Measurements from ENCODE around the gene BLTP3A. TPM values are rescaled to one million over a fixed set of nuclear protein-coding genes. Genes with fewer than 3 reads are reported as not detected.
"Not testable (repeated sequence)": the region's sequence is repeated elsewhere in the genome, so short reads cannot be mapped to it uniquely, and the experiment has no call there.

BLTP3A gene
- total RNA-seq, 4 donors from 2014 or later: 9.8 to 16.8 (median 13.4) TPM

GRCh38 chr6:34795836-34796425 is 4.0 kb downstream of the BLTP3A start:
- TF ChIP-seq POLR2A (IDR thresholded peaks at IDR 0.05) (no peak), EP300 (IDR thresholded peaks at IDR 0.05) (no peak)
- TF ChIP-seq, protein P1, sequence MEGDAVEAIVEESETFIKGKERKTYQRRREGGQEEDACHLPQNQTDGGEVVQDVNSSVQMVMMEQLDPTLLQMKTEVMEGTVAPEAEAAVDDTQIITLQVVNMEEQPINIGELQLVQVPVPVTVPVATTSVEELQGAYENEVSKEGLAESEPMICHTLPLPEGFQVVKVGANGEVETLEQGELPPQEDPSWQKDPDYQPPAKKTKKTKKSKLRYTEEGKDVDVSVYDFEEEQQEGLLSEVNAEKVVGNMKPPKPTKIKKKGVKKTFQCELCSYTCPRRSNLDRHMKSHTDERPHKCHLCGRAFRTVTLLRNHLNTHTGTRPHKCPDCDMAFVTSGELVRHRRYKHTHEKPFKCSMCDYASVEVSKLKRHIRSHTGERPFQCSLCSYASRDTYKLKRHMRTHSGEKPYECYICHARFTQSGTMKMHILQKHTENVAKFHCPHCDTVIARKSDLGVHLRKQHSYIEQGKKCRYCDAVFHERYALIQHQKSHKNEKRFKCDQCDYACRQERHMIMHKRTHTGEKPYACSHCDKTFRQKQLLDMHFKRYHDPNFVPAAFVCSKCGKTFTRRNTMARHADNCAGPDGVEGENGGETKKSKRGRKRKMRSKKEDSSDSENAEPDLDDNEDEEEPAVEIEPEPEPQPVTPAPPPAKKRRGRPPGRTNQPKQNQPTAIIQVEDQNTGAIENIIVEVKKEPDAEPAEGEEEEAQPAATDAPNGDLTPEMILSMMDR (IDR thresholded peaks at IDR 0.05): no peak
- no peak overlapping the region for H3K4me3 ChIP-seq
- H3K4me1 ChIP-seq: peaks cover 0 to 30% (median 6%) of the 10 kb centered on the region in 4 donors
- WGBS, 2 donors: 55 to 62% methylated on average over 2 of the region's 2 CpGs
- H3K36me3 ChIP-seq: no peaks in the 10 kb centered on the region
- no peaks in the 10 kb centered on the region for H3K27me3 ChIP-seq
- no peak for DNase-seq (ENCODE audit: low spot score in 2 of 2)
- H3K9me3 ChIP-seq: no peaks in the 10 kb centered on the region
- no peak overlapping the region for H3K27ac ChIP-seq

DNA sequence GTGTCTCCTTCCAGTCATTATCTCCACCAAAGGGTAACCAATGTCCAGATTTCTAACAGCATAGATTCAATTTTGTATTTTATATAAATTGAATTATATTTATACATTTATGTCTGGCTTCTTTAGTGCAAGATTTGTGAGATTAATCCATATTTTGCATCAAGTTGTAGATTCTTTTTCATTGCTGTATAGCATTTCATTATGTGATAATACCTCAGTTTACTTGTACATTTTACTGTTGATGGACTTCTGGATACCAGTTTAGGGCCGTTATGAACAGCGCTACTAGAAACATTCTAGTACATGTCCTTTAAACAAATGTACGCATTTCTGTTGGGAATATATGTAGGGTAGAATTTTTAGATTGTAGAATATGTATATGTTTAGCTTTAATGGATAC is 6.2 kb downstream of the BLTP3A start:
- Histone ChIP-seq H3K9me3 (no peaks in the 10 kb centered on the region), H3K27ac (no peak overlapping the region), H3K4me1 (peaks cover 0 to 31% (median 7%) of the 10 kb centered on the region in 4 donors), H3K4me3 (no peak overlapping the region), H3K36me3 (no peaks in the 10 kb centered on the region), H3K27me3 (no peaks in the 10 kb centered on the region)
- TF ChIP-seq EP300 (IDR thresholded peaks at IDR 0.05): no peak
- no peak for TF ChIP-seq POLR2A (IDR thresholded peaks at IDR 0.05)
- TF ChIP-seq, protein P1 (IDR thresholded peaks at IDR 0.05): no peak
- DNase-seq (ENCODE audit: low spot score in 2 of 2): no peak
- 95 to 97% methylated on average over 3 of the region's 3 CpGs for WGBS, 2 donors

- Histone ChIP-seq H3K27me3 (no peaks in the 10 kb centered on the region), H3K27ac (no peak overlapping the region), H3K4me3 (no peak overlapping the region), H3K4me1 (peaks cover 0 to 22% (median 3%) of the 10 kb centered on the region in 4 donors), H3K36me3 (no peaks in the 10 kb centered on the region), H3K9me3 (no peaks in the 10 kb centered on the region)
- no peak for TF ChIP-seq POLR2A (IDR thresholded peaks at IDR 0.05)
- no peak for TF ChIP-seq EP300 (IDR thresholded peaks at IDR 0.05)
- TF ChIP-seq, protein P1 (IDR thresholded peaks at IDR 0.05): no peak
- WGBS, 2 donors: 84 to 91% methylated on average over 3 of the region's 3 CpGs
- DNase-seq (ENCODE audit: low spot score in 2 of 2): no peak
Measured at GRCh38 chr6:34799547-34799946, 7.7 kb downstream of the BLTP3A start.

GRCh38 chr6:34804543-34804942 is 12.7 kb downstream of the BLTP3A start:
- no peaks in the 10 kb centered on the region for H3K36me3 ChIP-seq
- peaks cover 0 to 16% (median 3%) of the 10 kb centered on the region in 4 donors for H3K4me1 ChIP-seq
- DNase-seq (ENCODE audit: low spot score in 2 of 2): no peak
- H3K27me3 ChIP-seq: no peaks in the 10 kb centered on the region
- H3K27ac ChIP-seq: no peak overlapping the region
- H3K9me3 ChIP-seq: no peaks in the 10 kb centered on the region
- TF ChIP-seq EP300 (IDR thresholded peaks at IDR 0.05): no peak
- H3K4me3 ChIP-seq: no peak overlapping the region

- not testable (repeated sequence) for H3K27ac ChIP-seq; DNase-seq (ENCODE audit: low spot score in 2 of 2)
- WGBS, 2 donors: 94 to 97% methylated on average over 6 of the region's 6 CpGs
Measured at GRCh38 chr6:34805074-34805473, 13.2 kb downstream of the BLTP3A start.

DNA sequence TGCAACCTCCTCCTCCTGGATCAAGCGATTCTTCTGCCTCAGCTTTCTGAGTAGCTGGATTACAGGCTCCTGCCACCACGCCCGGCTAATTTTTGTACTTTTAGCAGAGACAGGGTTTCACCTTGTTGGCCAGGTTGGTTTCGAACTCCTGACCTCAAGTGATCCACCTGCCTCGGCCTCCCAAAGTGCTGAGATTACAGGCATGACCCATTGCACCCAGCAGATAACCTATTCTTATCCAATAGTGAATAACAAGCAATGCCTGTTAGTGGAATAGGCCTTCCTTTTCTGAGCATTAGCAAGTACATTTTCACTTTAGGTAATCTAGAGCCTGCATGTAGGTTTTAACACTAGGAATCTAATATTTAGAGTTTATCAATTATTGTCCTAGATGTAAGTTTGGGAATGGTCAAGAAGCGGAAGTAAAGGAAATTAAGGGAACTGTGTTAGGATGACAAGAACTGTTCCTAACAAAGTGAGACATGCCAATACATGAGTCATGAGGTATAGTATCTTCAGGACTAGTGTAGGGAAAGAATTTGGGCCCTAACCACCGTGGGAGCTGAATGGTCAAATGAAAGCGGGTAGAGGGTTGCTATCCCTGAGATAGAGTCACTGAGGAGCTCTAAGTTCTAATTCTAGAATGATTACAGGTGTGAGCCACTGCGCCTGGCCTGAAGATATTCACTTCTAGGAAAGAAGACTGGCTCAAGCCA is 15.0 kb downstream of the BLTP3A start:
- Histone ChIP-seq H3K9me3 (no peaks in the 10 kb centered on the region), H3K4me1 (no peaks in the 10 kb centered on the region), H3K36me3 (no peaks in the 10 kb centered on the region), H3K27me3 (no peaks in the 10 kb centered on the region), H3K4me3 (no peak overlapping the region), H3K27ac (no peak overlapping the region)
- TF ChIP-seq POLR2A (IDR thresholded peaks at IDR 0.05) (no peak), EP300 (IDR thresholded peaks at IDR 0.05) (no peak)
- TF ChIP-seq, protein P1 (IDR thresholded peaks at IDR 0.05): no peak
- no peak for DNase-seq (ENCODE audit: low spot score in 2 of 2)
- WGBS, 2 donors: 85 to 96% methylated on average over 9 of the region's 9 CpGs

More at GRCh38 chr6:34805074-34805473, 13.2 kb downstream of the BLTP3A start:
- not testable (repeated sequence) for H3K27me3 ChIP-seq, H3K9me3 ChIP-seq, H3K36me3 ChIP-seq, H3K4me3 ChIP-seq
- peaks cover 0 to 16% (median 3%) of the 10 kb centered on the region in 4 donors for H3K4me1 ChIP-seq

DNA sequence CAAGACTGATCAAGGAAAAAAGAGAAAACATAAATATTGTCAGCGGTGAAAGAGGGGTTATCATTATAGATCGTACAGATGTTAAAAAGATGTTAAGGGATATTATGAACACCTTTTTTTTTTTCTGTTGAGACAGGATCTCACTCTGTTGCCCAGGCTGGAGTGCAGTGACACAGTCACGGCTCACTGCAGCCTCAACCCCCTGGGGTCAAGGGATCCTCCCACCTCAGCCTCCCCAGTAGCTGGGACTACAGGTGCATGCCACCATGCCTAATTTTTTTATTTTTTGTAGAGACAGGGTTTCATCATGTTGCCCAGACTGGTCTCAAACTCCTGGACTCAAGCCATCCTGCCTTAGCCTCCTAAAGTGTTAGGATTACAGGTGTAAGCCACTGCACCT is 16.6 kb downstream of the BLTP3A start:
- not testable (repeated sequence) for H3K9me3 ChIP-seq; H3K27me3 ChIP-seq; H3K36me3 ChIP-seq; DNase-seq (ENCODE audit: low spot score in 2 of 2); H3K4me3 ChIP-seq; H3K27ac ChIP-seq
- peaks cover 0 to 12% (median 2%) of the 10 kb centered on the region in 4 donors for H3K4me1 ChIP-seq
- 93 to 97% methylated on average over 3 of the region's 3 CpGs for WGBS, 2 donors

DNA sequence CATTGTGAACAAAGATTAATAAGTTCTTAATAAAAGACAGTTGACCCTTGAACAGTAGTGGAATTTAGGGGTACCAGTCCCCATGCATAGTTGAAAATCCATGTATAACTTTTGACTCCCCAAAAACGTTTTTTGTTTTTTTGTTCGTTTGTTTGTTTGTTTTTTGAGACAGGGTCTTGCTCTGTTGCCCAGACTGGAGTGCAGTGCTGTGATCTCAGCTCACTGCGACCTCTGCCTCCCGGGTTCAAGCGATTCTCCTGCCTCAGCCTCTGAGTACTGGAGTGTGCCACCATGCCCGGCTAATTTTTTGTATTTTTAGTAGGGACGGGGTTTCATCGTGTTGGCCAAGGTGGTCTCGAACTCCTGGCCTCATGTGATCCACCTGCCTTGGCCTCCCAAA is 17.5 kb downstream of the BLTP3A start:
- peaks cover 0 to 16% (median 3%) of the 10 kb centered on the region in 4 donors for H3K4me1 ChIP-seq
- H3K27ac ChIP-seq; H3K9me3 ChIP-seq; H3K4me3 ChIP-seq; DNase-seq (ENCODE audit: low spot score in 2 of 2); H3K27me3 ChIP-seq; H3K36me3 ChIP-seq: not testable (repeated sequence)
- WGBS, 2 donors: 64 to 73% methylated on average over 9 of the region's 9 CpGs

Data from tibial nerve (tissue), 4 donors.